Esophagus muscularis mucosa (tissue), 4 donors: ENCODE measurements around the gene LACTB.

Experiments used
- EP300 ChIP-seq: sonication (generic); formaldehyde crosslinking; IDR thresholded peaks from one replicate; pipeline ENCODE4 v1.6.1; 2017; ENCODE audit warnings: antibody characterized with exemption
- POLR2A ChIP-seq: fragments of 450-650 bp; IDR thresholded peaks from one replicate; pipeline ENCODE4 v1.6.1; 2017; ENCODE audit warnings: antibody characterized with exemption, moderate library complexity, mild to moderate bottlenecking, low read depth
- POLR2AphosphoS5 ChIP-seq, 2 donors: sonication (generic); formaldehyde crosslinking; IDR thresholded peaks; one replicate each; pipeline ENCODE4 v1.6.1; 2017; ENCODE audit warnings: antibody characterized with exemption in 2 of 2
- TF ChIP-seq, protein P1 (sequence below), 3 experiments: fragments of 200-600 bp in 2 of 3; fragments of 450-650 bp in 1 of 3; sonication (generic) in 2 of 3; IDR thresholded peaks; one replicate each; pipeline ENCODE4 v1.5.1; 2017 to 2019; ENCODE audit warnings: antibody characterized with exemption in 3 of 3, mild to moderate bottlenecking in 2 of 3, moderate library complexity in 1 of 3

DNA sequence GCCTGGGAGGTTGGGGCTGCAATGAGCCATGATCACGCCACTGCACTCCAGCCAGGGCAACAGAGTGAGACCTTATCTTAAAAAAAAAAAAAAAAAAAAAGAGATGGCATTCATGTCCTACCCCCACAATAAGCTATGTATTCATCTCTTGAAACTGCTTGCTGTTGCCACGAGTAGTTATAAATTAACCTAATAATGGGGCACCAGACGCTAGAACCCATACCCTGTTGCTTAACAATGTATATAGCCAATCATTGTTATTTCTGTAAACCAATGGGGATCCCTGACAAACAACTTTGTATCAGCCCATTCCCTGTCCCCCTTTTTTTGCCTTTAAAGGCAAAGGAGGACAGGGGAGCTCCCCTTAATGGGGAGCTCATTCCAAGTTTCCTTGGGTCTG lies 2.8 kb upstream of the LACTB start:
- TF ChIP-seq, protein P1, sequence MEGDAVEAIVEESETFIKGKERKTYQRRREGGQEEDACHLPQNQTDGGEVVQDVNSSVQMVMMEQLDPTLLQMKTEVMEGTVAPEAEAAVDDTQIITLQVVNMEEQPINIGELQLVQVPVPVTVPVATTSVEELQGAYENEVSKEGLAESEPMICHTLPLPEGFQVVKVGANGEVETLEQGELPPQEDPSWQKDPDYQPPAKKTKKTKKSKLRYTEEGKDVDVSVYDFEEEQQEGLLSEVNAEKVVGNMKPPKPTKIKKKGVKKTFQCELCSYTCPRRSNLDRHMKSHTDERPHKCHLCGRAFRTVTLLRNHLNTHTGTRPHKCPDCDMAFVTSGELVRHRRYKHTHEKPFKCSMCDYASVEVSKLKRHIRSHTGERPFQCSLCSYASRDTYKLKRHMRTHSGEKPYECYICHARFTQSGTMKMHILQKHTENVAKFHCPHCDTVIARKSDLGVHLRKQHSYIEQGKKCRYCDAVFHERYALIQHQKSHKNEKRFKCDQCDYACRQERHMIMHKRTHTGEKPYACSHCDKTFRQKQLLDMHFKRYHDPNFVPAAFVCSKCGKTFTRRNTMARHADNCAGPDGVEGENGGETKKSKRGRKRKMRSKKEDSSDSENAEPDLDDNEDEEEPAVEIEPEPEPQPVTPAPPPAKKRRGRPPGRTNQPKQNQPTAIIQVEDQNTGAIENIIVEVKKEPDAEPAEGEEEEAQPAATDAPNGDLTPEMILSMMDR (IDR thresholded peaks at IDR 0.05): no peak
- TF ChIP-seq EP300 (no peak), POLR2A (no peak), POLR2AphosphoS5 (IDR thresholded peaks at IDR 0.05) (no peak)
